Peyer's patch (tissue), 4 donors: Measurements from ENCODE around the gene SRSF5.

Experiments
- CTCF ChIP-seq, 6 experiments: fragments of 450-650 bp in 4 of 6; fragments of 200-600 bp in 2 of 6; sonication (generic) in 1 of 6; IDR thresholded peaks; one replicate each; pipeline ENCODE4 v1.5.1; 2017 to 2019; ENCODE audit warnings: antibody characterized with exemption in 6 of 6, mild to moderate bottlenecking in 3 of 6, moderate library complexity in 1 of 6
- POLR2A ChIP-seq, 2 donors: fragments of 450-650 bp; IDR thresholded peaks; one replicate each; pipeline ENCODE4 v1.5.1; 2017; ENCODE audit warnings: antibody characterized with exemption in 2 of 2, mild to moderate bottlenecking in 2 of 2, moderate library complexity in 2 of 2

- TF ChIP-seq CTCF (IDR thresholded peaks at IDR 0.05), result no peak
- TF ChIP-seq POLR2A (IDR thresholded peaks at IDR 0.05), result no peak
Measured at GRCh38 chr14:69779088-69779487, 12.1 kb downstream of the SRSF5 start.
